ENCODE data around the gene NOS1.

GRCh38 chr12:117298191-117298590, 63.2 kb downstream of the NOS1 start:
- TF ChIP-seq CTCF (IDR thresholded peaks at IDR 0.05) (no peak), ZFX (IDR thresholded peaks at IDR 0.05; ENCODE audit: borderline replicate concordance) (no peak)

Data from 22Rv1 (cell line).